Stimulated activated CD4-positive, alpha-beta T cell treated with anti-CD3 and anti-CD28 coated beads, Interleukin-1b, Interleukin-23, amount 100 ng/mL, for 1 hour (primary cell): ENCODE results near the gene CTIF.

Source experiments
- DNase-seq, 2 donors: peaks; one replicate each; pipeline ENCODE4 v3.0.0-alpha.2; 2020; ENCODE audit warnings: low read depth in 2 of 2

CTIF gene

DNA sequence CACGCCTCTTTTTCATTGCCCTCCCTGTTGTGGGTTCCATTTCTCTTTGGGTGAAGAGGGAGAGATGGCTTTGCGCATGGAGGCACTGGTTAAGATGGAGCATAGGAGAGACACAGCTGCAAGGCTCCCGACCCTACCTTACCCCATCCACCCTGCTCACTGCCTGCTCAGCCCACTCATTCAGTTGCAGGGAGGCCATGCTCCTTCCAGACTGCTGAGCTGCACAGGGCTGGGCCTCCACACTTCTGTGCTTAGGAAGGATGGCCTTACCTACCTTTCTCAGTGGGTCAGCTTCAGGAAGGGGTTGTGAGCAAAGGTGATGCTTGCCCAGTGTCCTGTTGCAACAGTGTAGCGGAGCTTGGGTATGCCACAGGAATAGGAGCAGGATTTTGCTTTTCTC lies 127.8 kb downstream of the CTIF start:
- DNase-seq: no peak

DNA sequence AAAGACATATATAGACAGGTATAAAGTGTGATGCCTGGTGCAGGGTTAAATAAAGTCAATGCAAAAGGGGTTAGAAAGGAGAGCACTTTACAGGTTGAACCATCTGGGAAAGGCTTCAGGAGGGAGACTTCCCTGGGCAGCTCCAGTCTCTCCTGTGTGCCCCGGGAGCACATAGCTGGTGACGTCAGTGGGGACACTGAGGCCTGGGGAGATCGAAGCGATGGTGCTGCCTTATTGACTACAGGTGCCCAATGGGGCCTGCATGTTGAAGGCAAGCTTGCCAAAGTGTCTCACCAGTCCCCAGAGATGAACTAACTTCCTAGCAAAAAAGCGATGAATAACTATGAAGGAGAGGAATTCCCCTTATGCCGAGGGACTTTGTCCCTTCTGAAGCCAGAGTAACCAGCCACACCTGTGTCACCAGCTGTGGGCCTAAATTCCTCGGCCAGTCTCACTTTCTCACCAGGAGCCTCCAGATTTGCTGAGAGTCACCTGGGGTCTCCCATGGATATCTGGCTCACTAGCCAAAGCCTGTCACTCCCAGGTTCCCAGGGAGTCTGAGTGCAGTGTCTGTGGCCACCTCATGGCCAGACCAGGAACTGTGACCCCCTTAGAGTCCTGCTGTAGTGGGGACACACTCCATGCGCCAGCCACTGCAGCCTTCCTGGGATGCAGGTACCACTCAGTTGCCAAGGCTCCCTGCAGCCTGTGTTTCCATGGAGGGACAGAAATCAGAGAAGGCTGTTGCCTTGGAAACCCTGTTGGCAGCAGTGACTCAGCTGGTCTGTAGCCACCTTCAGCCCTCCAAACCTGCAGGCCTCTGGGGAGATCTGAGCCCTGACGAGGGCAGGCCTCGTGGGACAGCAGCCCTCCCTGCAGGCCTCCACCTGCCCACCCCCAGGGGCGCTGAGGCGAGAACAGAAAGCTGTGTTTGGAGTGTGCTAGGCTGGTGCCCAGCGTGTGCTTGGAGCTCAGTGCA lies 128.7 kb downstream of the CTIF start:
- DNase-seq: no peak

DNA sequence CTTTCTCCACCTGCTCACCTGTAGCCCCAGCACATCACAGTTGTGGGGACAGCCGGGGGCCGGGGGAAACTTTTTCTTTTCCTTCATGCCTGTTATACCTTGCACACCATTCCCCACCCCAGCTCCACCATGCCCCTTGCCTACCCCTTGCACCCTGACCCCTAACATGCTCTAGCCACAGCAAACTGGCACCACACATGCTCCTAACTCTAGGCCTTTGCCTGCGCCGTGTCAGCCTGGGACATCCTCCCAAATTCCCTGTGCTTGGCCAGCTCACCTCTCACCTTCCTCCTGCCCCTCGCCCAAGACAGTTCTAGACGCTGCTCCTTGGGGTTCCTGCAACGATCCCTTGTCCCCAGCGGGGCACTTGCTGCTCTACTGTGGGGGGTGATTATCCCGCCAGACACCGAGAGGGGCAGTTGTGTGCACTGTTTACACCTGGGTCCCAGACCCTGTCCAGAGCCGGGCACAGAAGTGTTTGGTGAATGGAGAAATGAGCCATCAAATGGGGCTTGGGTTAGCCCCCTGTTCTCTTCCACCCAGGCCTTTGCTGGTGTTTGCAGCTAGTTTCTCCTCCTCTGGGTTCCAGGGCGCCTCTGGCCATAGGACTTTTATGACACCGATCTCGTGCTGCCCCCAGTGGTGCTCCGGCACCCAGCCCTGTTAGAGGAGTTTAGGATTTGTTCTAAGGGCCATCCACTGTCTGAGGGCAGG lies 129.8 kb downstream of the CTIF start:
- DNase-seq: no peak

DNA sequence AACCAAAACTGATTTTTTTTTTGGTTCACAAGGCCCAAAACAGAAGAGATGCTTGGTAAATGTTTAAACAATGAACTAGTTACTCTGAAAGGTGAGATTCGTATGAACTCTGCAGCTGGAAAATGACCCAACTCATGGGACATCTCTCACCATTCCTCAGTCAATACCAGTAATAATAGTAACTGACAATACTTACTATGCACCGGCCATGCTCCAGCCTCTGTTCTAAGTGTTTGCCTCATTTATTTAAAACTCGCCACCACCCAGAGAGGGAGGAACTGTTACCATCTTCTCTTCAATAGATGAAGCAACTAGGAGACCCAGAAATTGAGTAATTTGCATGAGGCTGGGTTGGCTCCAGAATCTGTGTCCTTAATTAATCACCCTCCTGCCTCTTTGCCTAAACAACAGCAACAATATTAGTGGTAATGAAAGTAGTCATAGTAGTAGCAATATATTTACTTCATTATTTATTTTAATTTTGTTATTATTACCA lies 130.4 kb downstream of the CTIF start:
- DNase-seq: no peak

DNA sequence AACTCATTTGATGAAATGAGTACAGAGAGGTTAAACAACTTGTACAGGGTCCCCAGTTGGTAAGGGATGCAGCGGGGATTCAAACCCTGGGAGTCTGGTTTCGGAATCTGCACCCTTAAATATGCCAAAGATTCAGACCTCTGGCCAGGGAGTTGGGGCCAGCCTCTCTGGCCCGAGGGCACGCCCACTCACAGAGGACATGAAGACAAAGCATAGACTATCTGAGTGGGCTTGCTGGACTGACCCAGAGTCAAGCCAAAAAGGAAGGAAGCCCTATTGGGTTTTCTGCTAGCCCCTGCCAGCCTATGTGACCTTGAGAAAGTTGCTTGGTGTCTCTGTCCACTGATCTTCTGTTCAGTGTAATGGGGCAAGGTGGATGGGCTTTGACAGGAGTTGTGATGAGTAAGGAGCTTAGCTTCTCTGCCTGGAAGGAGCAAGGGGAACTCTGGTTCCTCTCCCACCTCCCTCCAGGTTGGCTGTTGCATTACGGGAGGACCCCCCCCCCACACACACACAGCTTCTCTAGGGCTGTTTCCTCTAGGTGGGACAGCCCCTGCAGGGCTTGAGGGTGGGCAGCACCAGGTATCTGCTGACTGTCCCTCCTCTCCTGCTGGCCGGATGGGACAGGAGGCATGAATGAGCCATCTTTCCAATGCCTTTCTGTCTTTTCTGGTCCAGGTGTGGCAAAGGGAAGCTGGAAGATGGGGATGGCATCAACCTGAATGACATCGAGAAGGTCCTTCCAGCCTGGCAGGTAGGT lies 131.3 kb downstream of the CTIF start:
- no peak for DNase-seq

DNA sequence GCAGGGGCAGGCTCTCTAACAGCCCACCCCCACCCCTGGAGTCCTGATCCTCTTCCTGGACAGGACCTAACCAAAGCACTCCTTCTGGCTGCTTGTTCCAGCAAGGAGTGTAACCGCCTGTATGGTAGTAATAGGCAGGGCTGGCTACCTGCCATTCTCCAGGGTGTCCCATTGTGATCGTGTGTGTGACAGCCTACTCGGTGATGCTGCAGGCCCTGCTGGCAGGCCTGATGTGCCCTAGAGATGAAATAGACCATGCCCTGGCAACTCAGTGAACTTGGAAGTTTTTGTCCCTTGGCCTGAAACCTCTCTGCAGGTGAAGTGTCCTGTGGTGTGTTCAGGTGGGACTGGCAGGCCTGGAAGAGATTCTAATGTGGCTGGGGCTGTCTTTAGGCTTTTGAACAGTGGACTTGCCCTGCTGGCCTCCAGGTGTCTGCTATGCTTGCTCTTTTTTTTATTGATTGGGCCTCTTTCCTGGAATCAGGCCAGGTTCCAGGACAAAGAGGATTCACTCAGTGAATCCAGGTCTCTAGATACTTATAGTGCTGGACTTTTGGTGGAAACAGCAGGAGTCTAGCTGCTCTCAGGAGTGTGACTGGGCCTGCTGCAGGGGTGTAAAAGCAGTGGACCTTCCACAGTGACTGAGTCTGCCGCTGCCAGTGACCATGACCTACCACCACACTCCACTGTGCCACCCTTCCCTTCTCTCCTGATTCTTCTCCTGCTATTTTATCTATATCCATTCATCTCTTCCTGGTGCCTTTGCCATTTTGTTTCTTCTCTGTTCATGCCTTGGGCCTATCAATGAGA lies 132.1 kb downstream of the CTIF start:
- DNase-seq: no peak

DNA sequence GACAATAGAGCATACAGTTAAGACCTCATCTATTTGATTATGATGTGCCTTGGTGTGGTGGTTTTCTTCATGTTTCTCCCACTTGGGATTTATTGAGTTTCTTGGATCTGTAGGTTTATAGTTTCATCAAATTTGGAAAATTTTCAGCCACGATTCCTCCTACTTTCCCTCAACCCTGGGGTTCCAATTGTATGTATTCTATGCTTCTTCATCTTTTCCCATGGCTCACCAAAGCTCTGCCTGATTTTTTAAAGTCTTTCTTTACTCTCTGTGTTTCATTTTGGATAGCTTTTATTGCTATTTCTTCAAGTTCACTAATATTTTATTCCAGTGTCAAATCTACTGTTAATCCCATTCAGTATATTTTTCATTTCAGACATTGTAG lies 132.7 kb downstream of the CTIF start:
- no peak for DNase-seq

DNA sequence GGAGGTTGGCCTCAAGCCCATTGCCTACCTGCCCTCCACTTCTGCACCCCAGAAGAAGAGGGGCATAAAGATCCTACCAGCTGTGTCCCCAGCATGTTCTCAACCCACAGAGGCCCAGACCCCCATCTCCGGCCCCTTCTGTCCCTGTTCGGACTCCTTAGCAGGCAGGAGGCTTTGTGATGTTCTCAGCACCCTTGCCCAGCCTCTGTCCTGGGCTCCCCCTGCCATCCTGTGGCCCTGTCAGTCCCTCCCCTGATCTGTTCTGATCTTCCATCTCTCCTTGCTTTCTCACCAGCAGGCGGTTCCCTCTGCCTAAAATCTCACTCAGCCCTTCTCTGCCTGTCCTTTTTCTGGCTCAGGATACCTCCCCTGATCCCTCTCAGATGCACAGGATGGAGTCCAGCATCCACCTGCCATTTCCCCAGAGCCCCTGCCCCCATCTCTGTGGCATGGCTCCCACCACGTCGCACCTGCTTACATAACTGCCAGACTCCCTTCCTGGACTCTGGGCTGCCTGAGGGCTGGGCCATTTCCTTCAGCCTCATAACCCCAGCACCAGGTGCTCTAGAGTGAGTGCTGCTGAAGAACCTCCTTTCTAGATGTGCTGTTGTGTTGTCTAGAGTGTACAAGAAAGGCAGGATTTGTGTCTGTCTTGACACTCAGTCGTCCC lies 134.0 kb downstream of the CTIF start:
- DNase-seq: no peak

DNA sequence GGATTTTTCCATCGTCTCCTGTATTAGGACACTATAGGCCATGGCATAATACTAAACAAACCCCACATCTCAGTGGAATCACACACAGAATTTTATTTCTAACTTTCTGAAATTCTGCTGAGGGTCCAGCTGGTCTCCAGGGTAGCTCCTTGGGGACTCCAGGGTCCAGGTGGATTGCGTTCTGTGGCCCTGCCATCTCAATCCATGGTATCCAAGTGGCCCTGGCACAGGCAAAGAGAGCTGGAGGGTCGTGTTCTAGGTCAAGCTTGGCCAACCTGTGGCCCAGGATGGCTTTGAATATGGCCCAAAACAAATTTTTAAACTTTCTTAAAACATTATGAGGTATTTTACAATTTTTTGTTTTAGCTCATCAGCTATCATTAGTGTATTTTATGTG lies 134.6 kb downstream of the CTIF start:
- DNase-seq: no peak

DNA sequence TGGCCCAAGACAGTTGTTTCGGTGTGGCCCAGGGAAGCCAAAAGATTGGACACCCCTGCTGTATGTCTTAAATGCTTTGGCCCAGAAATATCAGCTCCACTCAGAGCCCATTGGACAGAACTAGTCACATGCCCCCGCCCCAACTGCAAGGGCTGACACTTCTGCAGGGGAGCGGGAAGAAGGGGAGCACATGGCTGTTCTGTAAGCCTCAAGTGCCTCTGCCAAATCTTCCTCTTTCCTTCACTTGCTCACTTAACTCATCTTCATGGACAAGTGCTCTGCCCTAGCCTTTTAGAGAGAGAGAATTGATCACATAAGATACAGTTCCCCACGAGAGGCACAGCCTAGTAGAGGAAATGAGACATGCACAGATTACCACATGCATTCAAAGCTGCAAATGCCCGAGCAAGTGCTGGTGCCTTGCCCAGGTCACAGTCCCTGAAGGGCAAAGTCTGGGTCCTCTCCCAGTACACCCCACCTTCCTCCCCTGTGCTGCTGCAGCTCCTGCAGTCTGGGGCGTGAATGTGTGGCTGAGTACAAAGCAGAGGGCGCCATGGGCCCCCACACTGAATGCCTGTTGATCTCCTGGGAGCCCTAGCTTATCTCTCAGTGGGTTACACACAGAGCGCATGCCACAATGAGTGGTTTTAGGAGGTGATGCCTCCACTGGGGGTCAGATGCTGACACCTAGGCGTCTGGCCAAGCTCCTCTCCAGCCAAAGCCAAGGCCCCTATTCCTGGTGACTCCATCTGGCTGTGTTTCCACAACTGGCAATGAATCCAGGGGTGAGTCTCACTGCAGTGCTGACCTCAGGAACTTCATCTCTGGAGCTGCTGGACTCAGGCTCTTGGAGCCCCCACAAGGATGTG lies 135.3 kb downstream of the CTIF start:
- no peak for DNase-seq

DNA sequence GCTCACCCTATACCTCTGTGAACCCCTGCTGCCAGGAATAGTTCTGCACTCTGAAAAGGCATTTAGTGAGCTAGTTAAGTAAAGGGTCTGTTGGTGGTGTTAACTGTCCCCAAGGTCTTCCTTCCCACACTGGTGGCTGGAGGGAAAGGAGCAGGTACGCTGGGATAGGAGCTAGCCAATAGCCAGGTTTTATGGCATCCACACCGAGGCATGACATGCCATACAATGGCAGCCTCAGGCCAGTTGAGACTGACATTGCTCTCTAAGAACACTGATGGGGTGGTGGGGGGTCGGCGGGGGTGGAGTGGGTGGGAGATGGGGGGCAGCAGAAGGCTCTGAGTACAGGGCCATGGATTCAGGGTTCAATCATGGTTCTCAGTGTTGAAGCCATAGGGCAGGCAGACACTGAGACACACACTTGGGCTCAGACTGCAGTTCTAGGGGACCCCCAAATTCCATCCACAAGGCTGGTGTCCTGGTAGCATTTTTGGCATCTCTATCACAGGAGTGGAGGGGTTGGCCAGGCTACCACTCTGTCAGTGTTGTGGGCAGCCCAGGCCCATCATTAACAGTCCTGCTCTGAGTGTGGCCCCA lies 136.0 kb downstream of the CTIF start:
- no peak for DNase-seq

DNA sequence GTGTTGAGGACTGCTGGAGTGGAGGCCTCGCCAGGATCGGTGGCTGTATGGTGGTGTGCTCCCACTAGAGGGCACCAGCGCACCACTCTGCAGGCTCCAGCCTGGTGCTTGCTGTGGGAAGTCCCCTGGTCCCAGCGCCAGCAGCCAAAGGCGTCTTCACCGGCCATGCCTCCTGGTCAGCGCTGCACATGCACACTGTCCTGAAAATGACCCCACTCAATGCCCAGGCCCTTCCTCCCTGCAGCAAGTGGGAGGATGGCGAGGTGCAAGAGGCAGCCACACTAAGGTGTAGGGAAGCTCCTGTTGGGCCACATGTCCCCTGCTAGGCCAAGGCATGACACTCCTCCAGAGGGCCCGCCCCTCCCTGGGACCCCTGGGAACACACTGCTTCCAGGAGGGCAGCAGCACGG lies 136.5 kb downstream of the CTIF start:
- DNase-seq: peak; percentile 65 to 71

DNA sequence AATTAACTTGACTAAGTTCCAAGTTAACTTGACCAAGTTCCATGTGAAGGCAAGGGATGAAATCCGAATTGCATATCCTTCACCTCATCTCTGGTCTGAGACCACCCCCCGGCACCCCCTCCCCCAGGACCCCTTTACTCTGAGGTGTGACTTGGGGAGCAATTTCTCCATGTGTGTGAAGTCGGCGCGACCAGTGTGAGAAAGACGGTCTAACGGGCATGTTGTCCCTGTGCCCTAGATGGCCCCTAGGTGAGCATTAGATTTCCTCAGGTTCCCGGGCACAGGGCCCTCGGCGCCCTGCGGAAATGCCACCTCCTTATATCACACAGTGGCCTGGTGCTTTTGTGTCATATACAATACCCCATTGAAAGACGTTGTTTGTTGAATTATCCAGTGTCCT lies 137.1 kb downstream of the CTIF start:
- DNase-seq: no peak

DNA sequence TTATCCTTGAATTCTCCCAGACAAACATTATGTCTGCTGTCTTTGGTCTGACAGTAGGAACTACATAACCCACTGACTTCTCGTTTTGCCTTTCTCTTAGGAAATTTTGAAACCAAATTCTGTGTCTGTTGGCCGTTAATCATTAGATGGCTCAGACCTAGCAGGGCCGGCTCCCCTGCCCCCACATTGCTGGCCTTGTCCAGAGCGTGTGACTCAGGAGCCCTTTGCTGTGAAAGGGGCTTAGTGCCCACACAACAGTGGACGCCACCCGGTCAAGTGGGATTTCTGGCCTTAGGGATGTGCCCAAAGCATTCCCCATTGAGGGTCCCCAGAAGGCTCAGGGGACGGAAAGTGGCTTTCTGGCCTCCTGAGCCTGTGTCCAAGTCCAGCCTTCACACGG lies 137.5 kb downstream of the CTIF start:
- no peak for DNase-seq

DNA sequence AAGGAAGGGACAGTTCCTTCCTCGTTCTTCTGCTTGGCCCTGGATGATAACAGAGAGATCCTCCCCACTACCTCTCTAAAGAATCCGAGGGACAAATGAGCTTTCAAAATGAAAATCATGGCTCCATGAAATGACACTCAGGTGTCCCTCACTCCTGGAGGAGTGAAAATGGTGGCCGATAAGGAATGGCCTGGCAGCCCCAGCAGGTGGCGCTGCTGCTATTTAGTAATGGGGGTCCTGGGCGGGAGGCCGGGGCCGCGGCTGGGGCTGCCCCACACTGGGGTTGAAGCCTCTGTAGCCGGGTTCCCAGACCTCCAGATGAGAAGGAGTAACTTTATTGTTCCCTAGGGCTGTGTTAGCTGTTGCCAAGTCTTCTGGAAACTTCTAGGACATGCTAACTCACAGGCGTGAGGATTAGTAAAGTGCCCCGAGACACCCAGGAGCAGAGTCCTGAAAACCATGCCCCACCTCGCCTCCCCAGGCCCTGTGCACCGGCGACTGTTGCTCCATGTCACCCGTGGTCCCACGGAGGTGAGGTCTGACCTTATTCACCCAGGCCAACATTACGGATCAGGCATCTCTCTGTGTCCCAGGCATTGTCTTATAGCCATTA lies 138.0 kb downstream of the CTIF start:
- peak; percentile 13 to 38 for DNase-seq

DNA sequence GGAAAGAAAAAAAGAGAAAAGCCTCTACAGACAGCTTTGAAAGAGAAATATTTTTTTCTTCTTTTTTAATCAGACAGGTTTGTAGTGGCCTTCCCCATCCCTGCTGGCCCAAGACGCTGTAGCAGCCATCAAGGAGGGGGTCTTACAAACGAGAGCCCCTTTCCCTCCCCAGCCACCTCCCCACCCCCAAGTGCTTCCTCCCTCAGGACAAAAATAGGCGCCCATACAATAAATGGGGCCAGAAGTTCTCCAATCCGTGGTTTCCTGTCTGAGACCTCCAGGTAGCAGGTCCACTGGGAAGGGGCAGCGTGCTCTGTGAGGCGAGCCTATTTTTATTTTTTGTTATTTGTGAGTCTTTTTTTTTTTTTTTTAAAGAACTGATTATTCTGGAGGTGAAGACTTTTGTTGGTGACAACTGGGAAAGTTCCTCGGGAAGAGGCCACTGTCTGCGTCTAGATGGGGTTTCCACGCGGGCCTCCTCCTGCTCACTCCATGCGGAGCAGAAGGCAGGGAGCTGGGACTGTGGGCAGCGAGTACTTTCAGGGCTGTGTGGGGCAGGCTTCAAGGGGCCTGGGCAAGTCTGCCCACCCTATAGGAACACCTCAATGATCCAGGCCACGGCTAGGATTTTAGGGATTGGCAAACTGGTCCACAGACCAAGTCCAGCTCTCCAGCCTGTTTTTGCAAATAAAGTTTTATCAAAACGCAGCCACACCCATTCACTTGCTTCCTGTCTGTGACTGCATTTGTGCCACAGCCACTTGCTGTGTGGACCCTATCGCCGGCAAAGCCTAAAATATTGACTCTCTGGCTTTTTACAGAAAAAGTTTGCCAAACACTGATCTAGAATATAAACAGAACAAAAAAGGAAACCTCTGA lies 139.6 kb downstream of the CTIF start:
- DNase-seq: no peak

DNA sequence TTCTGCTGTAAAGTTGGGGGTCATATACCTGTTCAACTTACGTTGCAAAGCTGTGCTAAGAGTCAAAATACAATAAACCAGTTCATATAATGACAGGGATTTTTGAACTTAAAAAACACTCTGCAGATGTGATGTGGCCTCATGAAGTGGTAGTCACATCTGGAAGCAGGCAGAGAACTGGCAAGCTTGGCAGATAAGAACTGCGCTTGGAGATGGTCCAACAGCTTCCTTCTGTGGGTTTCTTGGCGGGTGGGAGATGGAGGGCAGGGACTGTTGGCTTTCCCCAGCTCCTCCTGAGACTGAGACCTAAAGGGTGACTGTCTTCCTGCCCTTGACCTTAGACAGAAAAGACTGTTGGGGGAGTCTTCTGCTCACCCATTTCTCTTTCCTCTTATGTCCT lies 140.4 kb downstream of the CTIF start:
- DNase-seq: no peak
